ENCODE measurements around the gene MED22.

Gene MED22

GRCh38 chr9:133375724-133376654 lies 28.1 kb upstream of the MED22 start, which contains the start of the genes STKLD1 and SURF4:
Gene STKLD1, plus strand, starts transcription at chr9:133376366. Its CDS starts 108 bp downstream, at chr9:133376474.
Gene SURF4, minus strand, starts transcription at chr9:133376060. Its CDS starts 91 bp downstream, at chr9:133375969.
- peak; percentile 93 for DNase-seq

- peak; percentile 43 for DNase-seq
Observed at GRCh38 chr9:133375116-133375723, 27.3 kb upstream of the MED22 start.

GRCh38 chr9:133374612-133375115 lies 26.7 kb upstream of the MED22 start:
- no peak for DNase-seq

- no peak for DNase-seq
Observed at GRCh38 chr9:133372144-133372543, 24.2 kb upstream of the MED22 start.

- no peak for DNase-seq
Observed at GRCh38 chr9:133371261-133371711, 23.4 kb upstream of the MED22 start.

- DNase-seq = no peak
Observed at GRCh38 chr9:133370685-133371084, 22.8 kb upstream of the MED22 start.

- DNase-seq = no peak
Observed at GRCh38 chr9:133369933-133370332, 22.0 kb upstream of the MED22 start.

- no peak for DNase-seq
Observed at GRCh38 chr9:133369422-133369821, 21.5 kb upstream of the MED22 start.

GRCh38 chr9:133368249-133368881 lies 20.4 kb upstream of the MED22 start:
- DNase-seq = no peak

- DNase-seq = no peak
Observed at GRCh38 chr9:133367778-133368177, 19.8 kb upstream of the MED22 start.

GRCh38 chr9:133367221-133367620 lies 19.3 kb upstream of the MED22 start:
- DNase-seq = no peak

- DNase-seq = no peak
Observed at GRCh38 chr9:133366435-133366834, 18.5 kb upstream of the MED22 start.

- no peak for DNase-seq
Observed at GRCh38 chr9:133362359-133363044, 14.6 kb upstream of the MED22 start.

GRCh38 chr9:133361507-133362092 lies 13.7 kb upstream of the MED22 start:
- no peak for DNase-seq

GRCh38 chr9:133360400-133361393 lies 12.8 kb upstream of the MED22 start:
- DNase-seq = no peak

GRCh38 chr9:133359399-133360175 lies 11.7 kb upstream of the MED22 start:
- peak; percentile 72 for DNase-seq

GRCh38 chr9:133357656-133358055 lies 9.7 kb upstream of the MED22 start:
- DNase-seq = no peak

GRCh38 chr9:133356391-133357091 lies 8.6 kb upstream of the MED22 start, which contains the start of the genes SURF1 and SURF2:
Gene SURF1, minus strand, starts transcription at chr9:133356487. Its CDS starts 34 bp downstream, at chr9:133356453.
Gene SURF2, plus strand, starts transcription at chr9:133356550. Its CDS starts 43 bp downstream, at chr9:133356593.
- peak; percentile 83 for DNase-seq

- peak; percentile 67 for DNase-seq
Observed at GRCh38 chr9:133355881-133356357, 8.0 kb upstream of the MED22 start.

Measured in NCI-H2171 treated with DMSO at 0.1 percent for 48 hours (cell line).